CD4-positive, alpha-beta T cell (primary cell): Measurements from ENCODE around the gene IGDCC3. TPM values are rescaled to one million over a fixed set of nuclear protein-coding genes. Genes with fewer than 3 reads are reported as not detected.
A peak's percentile ranks its signal among the peaks of the same experiment; 100 is the strongest.

ENCODE experiments used
- ATAC-seq: fragments of 200-7000 bp; cut with Tn5 transposase; one replicate; pipeline ENCODE4 v1.10.0; 2022; ENCODE audit warnings: mild to moderate bottlenecking; ENCODE audit not compliant: poor library complexity
- CTCF ChIA-PET: fragments of 350-600 bp; sonication (Branson Sonifier 250); formaldehyde crosslinking; loops from one replicate; lab custom pipeline; 2021; ENCODE audit warnings: antibody characterized with exemption, inconsistent platforms; lab: Charles Lee
- POLR2A ChIA-PET: fragments of 350-600 bp; sonication (Branson Sonifier 250); formaldehyde crosslinking; loops from one replicate; lab custom pipeline; 2021; ENCODE audit warnings: antibody characterized with exemption, inconsistent platforms; lab: Charles Lee
- DNase-seq, 14 experiments: peaks; one replicate each; pipeline ENCODE4 v3.0.0-alpha.2; 2013 to 2020; ENCODE audit warnings: mixed read lengths in 2 of 14
- H3K27ac ChIP-seq, 2 donors: one replicate each; pipeline versions ENCODE4 v1.5.1 to v1.7.0; 2013; ENCODE audit warnings: low read length in 2 of 2, low read depth in 1 of 2, mild to moderate bottlenecking in 1 of 2
- H3K27me3 ChIP-seq, 2 experiments: 1 replicate in 1 of 2; 2 replicates in 1 of 2; pipeline versions ENCODE4 v1.6.1 to v1.7.0; 2013; ENCODE audit warnings: low read length in 2 of 2, control low read depth in 1 of 2, mild to moderate bottlenecking in 1 of 2, moderate library complexity in 1 of 2; ENCODE audit not compliant: insufficient read depth in 2 of 2, control insufficient read depth in 1 of 2
- H3K36me3 ChIP-seq: one replicate; pipeline ENCODE4 v1.6.1; 2013; ENCODE audit warnings: low read length, control low read depth; ENCODE audit not compliant: insufficient read depth
- H3K4me1 ChIP-seq: one replicate; pipeline ENCODE4 v1.6.1; 2013; ENCODE audit warnings: low read length, control low read depth; ENCODE audit not compliant: insufficient read depth
- H3K4me3 ChIP-seq: one replicate; pipeline ENCODE4 v1.5.1; 2013; ENCODE audit warnings: mild to moderate bottlenecking, low read length, moderate library complexity
- H3K9me3 ChIP-seq, 2 experiments: 1 replicate in 1 of 2; 2 replicates in 1 of 2; pipeline versions ENCODE4 v1.6.1 to v1.7.0; 2013; ENCODE audit warnings: low read length in 2 of 2, mild to moderate bottlenecking in 2 of 2, control low read depth in 1 of 2, moderate library complexity in 1 of 2; ENCODE audit not compliant: control insufficient read depth in 1 of 2, insufficient read depth in 1 of 2
- H3K27ac Mint-ChIP-seq: one replicate; pipeline ENCODE4 v1.8.0; 2020; ENCODE audit warnings: mixed read lengths
- H3K27me3 Mint-ChIP-seq: one replicate; pipeline ENCODE4 v1.8.0; 2021; ENCODE audit warnings: mixed read lengths
- H3K36me3 Mint-ChIP-seq: one replicate; pipeline ENCODE4 v1.8.0; 2021; ENCODE audit warnings: low read depth, mixed read lengths
- H3K4me1 Mint-ChIP-seq: one replicate; pipeline ENCODE4 v1.8.0; 2021; ENCODE audit warnings: low read depth, mixed read lengths
- H3K4me3 Mint-ChIP-seq: one replicate; pipeline ENCODE4 v1.8.0; 2020; ENCODE audit warnings: mild to moderate bottlenecking, mixed read lengths
- H3K9me3 Mint-ChIP-seq: one replicate; pipeline ENCODE4 v1.8.0; 2020; ENCODE audit warnings: mixed read lengths
- intact Hi-C, 2 experiments: fragments of 100-400 bp; cut with DNase I in 1 of 2; cut with micrococcal nuclease in 1 of 2; formaldehyde crosslinking; loops; one replicate each; pipeline versions ENCODE4 v1.15.1 to v1.9.0; 2023 to 2025; cut with DNase I, micrococcal nuclease
- total RNA-seq, 174 experiments: library from RNA in 2 of 174; stranded (reverse) in 2 of 174; gene quantifications; one replicate each; pipeline ENCODE4 v1.2.3 and lab custom pipeline; 2021 to 2026
- TF ChIP-seq, protein P1 (sequence below): fragments of 200-600 bp; IDR thresholded peaks from one replicate; pipeline ENCODE4 v1.8.0; 2022; ENCODE audit warnings: antibody characterized with exemption, mild to moderate bottlenecking

Gene IGDCC3
- total RNA-seq, 2 experiments from 2014 or later, result not detected

DNA sequence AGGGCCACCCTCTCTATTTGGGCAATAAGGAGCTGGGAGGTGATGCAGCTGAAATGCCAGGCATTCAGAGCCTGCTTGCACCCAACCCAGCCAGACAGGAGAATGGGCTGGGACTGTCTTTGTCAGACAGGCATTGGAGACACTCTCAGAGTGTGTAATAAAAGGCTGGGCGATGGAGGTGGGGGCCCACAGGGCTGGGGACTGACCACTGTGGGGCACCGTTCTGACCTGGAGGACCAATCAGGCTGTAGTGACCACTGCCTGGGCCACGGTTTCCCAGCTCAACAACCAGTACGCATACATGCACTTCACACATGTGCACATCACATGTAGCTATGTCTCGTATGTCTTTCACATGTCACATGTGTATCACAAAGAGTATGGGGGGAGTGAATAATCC is 5.7 kb upstream of the IGDCC3 start:
- TF ChIP-seq, protein P1, sequence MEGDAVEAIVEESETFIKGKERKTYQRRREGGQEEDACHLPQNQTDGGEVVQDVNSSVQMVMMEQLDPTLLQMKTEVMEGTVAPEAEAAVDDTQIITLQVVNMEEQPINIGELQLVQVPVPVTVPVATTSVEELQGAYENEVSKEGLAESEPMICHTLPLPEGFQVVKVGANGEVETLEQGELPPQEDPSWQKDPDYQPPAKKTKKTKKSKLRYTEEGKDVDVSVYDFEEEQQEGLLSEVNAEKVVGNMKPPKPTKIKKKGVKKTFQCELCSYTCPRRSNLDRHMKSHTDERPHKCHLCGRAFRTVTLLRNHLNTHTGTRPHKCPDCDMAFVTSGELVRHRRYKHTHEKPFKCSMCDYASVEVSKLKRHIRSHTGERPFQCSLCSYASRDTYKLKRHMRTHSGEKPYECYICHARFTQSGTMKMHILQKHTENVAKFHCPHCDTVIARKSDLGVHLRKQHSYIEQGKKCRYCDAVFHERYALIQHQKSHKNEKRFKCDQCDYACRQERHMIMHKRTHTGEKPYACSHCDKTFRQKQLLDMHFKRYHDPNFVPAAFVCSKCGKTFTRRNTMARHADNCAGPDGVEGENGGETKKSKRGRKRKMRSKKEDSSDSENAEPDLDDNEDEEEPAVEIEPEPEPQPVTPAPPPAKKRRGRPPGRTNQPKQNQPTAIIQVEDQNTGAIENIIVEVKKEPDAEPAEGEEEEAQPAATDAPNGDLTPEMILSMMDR, result no peak
- Histone ChIP-seq H3K4me3 (no peak overlapping the region), H3K27ac (no peak overlapping the region), H3K4me1 (peaks cover 17% of the 10 kb centered on the region), H3K36me3 (no peaks in the 10 kb centered on the region), H3K9me3 (no peaks in the 10 kb centered on the region), H3K27me3 (peaks cover 9 to 15% of the 10 kb centered on the region in 2 experiments)
- ATAC-seq (no peak), DNase-seq (no peak)
- H3K27ac Mint-ChIP-seq, result no peak overlapping the region
- POLR2A ChIA-PET, result no interaction called here
- H3K27me3 Mint-ChIP-seq, result peaks cover 36% of the 10 kb centered on the region
- intact Hi-C loops, result no loop called here
- no peaks in the 10 kb centered on the region for H3K9me3 Mint-ChIP-seq
- H3K36me3 Mint-ChIP-seq, result no peaks in the 10 kb centered on the region
- peak overlapping the region; percentile 56 for H3K4me3 Mint-ChIP-seq
- H3K4me1 Mint-ChIP-seq, result peaks cover 7% of the 10 kb centered on the region
- CTCF ChIA-PET, result no interaction called here

DNA sequence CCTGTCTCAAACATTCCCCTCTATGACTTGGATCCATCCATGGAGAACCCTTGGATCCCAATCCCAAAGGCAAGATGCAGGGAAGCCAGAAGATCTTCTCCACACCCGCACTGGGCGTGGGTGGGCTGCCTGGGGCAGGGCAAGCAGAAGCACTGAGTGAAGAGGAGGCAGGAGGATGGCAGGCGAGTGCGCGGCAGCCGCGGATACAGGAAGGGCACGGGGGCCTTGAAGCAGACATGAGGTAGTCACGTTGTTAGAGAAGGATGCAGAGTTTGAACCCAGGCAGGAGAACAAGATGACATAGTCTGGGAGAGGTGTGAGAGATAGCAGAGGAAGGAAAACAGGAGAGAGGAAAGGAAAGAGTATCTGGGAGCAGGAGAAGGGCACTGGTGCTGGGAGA is 5.1 kb upstream of the IGDCC3 start:
- no peak overlapping the region for H3K4me3 ChIP-seq
- Mint-ChIP-seq H3K4me3 (peak overlapping the region; percentile 8), H3K9me3 (no peaks in the 10 kb centered on the region), H3K4me1 (peaks cover 10% of the 10 kb centered on the region), H3K27me3 (peaks cover 40% of the 10 kb centered on the region), H3K27ac (no peak overlapping the region), H3K36me3 (no peaks in the 10 kb centered on the region)
- peaks cover 20% of the 10 kb centered on the region for H3K4me1 ChIP-seq
- TF ChIP-seq, protein P1, result no peak
- ChIA-PET POLR2A (no interaction called here), CTCF (no interaction called here)
- H3K27ac ChIP-seq, result no peak overlapping the region
- H3K27me3 ChIP-seq, result peaks cover 9 to 19% of the 10 kb centered on the region in 2 experiments
- intact Hi-C loops, result no loop called here
- no peaks in the 10 kb centered on the region for H3K9me3 ChIP-seq
- H3K36me3 ChIP-seq, result no peaks in the 10 kb centered on the region
- DNase-seq (no peak), ATAC-seq (no peak)

DNA sequence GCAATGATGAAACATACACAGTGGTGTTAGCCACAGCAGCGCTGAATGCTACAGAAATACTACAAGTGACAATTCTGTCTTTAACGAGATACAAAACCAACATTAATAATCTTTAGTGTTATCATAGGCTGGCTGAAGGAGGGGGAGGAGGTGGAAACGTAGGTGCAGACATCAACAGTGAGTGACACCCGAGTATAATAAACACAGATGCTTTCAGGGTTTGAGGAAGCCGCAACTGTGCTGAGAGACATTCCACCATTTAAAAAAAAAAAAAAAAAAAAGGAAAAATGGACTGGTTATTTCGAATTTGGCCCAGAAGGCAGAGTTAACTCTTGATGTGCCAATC is 4.3 kb upstream of the IGDCC3 start:
- POLR2A ChIA-PET, result no interaction called here
- peaks cover 11% of the 10 kb centered on the region for H3K4me1 Mint-ChIP-seq
- H3K27me3 ChIP-seq, result peaks cover 12 to 19% of the 10 kb centered on the region in 2 experiments
- peaks cover 0 to 2% of the 10 kb centered on the region in 2 experiments for H3K9me3 ChIP-seq
- H3K27ac Mint-ChIP-seq, result no peak overlapping the region
- no peak overlapping the region for H3K4me3 ChIP-seq
- no peak overlapping the region for H3K27ac ChIP-seq
- H3K27me3 Mint-ChIP-seq, result peaks cover 41% of the 10 kb centered on the region
- DNase-seq (peak in 1 of 14 experiments; percentile 18), ATAC-seq (no peak)
- intact Hi-C loops, result no loop called here
- CTCF ChIA-PET, result no interaction called here
- H3K4me3 Mint-ChIP-seq, result no peak overlapping the region
- no peaks in the 10 kb centered on the region for H3K36me3 ChIP-seq
- H3K36me3 Mint-ChIP-seq, result no peaks in the 10 kb centered on the region
- TF ChIP-seq, protein P1, result no peak
- peaks cover 24% of the 10 kb centered on the region for H3K4me1 ChIP-seq
- H3K9me3 Mint-ChIP-seq, result no peaks in the 10 kb centered on the region
